Body of pancreas (tissue), 4 donors: ENCODE measurements around the gene AMDHD2.
"Not testable (repeated sequence)": the region's sequence is repeated elsewhere in the genome, so short reads cannot be mapped to it uniquely, and the experiment has no call there.

Source experiments
- POLR2A ChIP-seq, 3 donors: fragments of 450-650 bp; IDR thresholded peaks; one replicate each; pipeline ENCODE4 v1.6.1; 2016; ENCODE audit warnings: antibody characterized with exemption in 3 of 3, mild to moderate bottlenecking in 2 of 3
- TF ChIP-seq, protein P1 (sequence below), 7 experiments: fragments of 450-650 bp in 4 of 7; fragments of 200-600 bp in 3 of 7; sonication (generic) in 3 of 7; IDR thresholded peaks; one replicate each; pipeline ENCODE4 v1.5.1; 2016 to 2019; ENCODE audit warnings: antibody characterized with exemption in 7 of 7

DNA sequence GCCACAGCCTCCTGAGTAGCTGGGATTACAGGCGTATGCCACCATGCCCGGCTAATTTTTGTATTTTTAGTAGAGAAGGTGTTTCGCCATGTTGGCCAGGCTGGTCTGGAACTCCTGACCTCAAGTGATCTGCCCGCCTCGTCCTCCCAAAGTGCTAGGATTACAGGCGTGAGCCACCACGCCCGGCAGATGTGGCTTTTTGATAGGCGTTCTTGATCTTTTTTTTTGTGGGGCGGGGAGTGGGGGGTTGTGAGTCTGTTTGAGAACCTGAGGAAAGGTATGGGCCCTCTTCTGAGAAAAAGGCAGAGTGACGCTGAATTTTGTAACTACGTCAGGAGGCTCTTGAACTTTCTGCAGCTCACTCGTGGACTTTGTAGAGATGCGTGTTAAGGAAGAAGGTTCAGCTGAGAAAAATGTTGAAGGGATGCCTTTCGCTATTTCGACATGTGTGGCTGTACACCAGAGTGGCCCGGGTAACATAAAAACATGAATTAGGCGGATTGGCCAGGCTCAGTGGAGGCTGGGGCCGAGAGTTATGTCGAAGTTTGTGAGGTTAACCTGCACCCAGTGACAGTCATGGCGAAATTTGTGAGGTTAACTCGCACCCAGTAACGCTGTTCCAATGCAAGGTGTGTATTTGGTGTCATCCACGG lies 19.1 kb downstream of the AMDHD2 start:
- TF ChIP-seq, protein P1, sequence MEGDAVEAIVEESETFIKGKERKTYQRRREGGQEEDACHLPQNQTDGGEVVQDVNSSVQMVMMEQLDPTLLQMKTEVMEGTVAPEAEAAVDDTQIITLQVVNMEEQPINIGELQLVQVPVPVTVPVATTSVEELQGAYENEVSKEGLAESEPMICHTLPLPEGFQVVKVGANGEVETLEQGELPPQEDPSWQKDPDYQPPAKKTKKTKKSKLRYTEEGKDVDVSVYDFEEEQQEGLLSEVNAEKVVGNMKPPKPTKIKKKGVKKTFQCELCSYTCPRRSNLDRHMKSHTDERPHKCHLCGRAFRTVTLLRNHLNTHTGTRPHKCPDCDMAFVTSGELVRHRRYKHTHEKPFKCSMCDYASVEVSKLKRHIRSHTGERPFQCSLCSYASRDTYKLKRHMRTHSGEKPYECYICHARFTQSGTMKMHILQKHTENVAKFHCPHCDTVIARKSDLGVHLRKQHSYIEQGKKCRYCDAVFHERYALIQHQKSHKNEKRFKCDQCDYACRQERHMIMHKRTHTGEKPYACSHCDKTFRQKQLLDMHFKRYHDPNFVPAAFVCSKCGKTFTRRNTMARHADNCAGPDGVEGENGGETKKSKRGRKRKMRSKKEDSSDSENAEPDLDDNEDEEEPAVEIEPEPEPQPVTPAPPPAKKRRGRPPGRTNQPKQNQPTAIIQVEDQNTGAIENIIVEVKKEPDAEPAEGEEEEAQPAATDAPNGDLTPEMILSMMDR (IDR thresholded peaks at IDR 0.05) = not testable (repeated sequence)
- TF ChIP-seq POLR2A (IDR thresholded peaks at IDR 0.05) = not testable (repeated sequence)
